IMR-90 (cell line): ENCODE results near the gene SYCE3.

ENCODE experiments used
- CEBPB ChIP-seq: IDR thresholded peaks from 2 replicates; pipeline ENCODE4 v1.6.1; 2012; ENCODE audit warnings: low read depth, low read length, improper control_type of control experiment
- CTCF ChIP-seq: conservative IDR thresholded peaks from 2 replicates; pipeline ENCODE4 v1.5.1; 2012; ENCODE audit warnings: mild to moderate bottlenecking, low read depth, low read length, improper control_type of control experiment
- FOS ChIP-seq: fragments of 150-350 bp; IDR thresholded peaks from 2 replicates; pipeline ENCODE4 v1.6.1; 2016; ENCODE audit warnings: low read depth, low read length
- MAFK ChIP-seq: IDR thresholded peaks from 2 replicates; pipeline ENCODE4 v1.6.1; 2012; ENCODE audit warnings: low read depth, low read length, improper control_type of control experiment
- MXI1 ChIP-seq: IDR thresholded peaks from 2 replicates; pipeline ENCODE4 v1.6.1; 2012; ENCODE audit warnings: low read depth, mild to moderate bottlenecking, low read length, moderate library complexity, borderline replicate concordance
- POLR2A ChIP-seq: IDR thresholded peaks from 2 replicates; pipeline ENCODE4 v1.6.1; 2012; ENCODE audit warnings: mild to moderate bottlenecking, low read depth, low read length
- RAD21 ChIP-seq: IDR thresholded peaks from 2 replicates; pipeline ENCODE4 v1.6.1; 2012; ENCODE audit warnings: low read length, improper control_type of control experiment
- RCOR1 ChIP-seq: IDR thresholded peaks from 2 replicates; pipeline ENCODE4 v1.6.1; 2012; ENCODE audit warnings: mild to moderate bottlenecking, low read length, improper control_type of control experiment; ENCODE audit not compliant: insufficient replicate concordance
- TF ChIP-seq, protein P1 (sequence below): fragments of 150-350 bp; IDR thresholded peaks from 2 replicates; pipeline ENCODE4 v1.6.1; 2017; ENCODE audit warnings: mild to moderate bottlenecking, antibody characterized with exemption, low read length, low read depth

DNA sequence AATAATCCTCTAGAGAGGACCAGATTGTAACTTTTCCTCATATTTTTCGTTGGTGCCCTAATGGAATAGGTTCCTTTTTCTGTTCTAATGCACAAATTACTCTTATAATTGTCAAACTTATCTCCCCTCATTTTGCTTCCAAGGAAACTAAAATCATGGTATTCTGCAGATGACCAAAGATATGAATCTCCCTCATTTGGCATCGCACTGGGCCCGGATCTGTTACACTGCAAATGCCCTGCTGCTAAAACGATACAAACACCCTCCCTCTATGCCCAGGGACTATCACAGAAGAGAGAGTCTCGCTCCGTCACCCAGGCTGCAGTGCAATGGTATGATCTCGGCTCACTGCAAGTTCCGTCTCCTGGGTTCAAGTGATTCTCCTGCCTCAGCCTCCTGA lies 9.4 kb downstream of the SYCE3 start:
- TF ChIP-seq POLR2A: no peak
- TF ChIP-seq, protein P1, sequence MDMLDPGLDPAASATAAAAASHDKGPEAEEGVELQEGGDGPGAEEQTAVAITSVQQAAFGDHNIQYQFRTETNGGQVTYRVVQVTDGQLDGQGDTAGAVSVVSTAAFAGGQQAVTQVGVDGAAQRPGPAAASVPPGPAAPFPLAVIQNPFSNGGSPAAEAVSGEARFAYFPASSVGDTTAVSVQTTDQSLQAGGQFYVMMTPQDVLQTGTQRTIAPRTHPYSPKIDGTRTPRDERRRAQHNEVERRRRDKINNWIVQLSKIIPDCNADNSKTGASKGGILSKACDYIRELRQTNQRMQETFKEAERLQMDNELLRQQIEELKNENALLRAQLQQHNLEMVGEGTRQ: no peak
- no peak for TF ChIP-seq CTCF
- no peak for TF ChIP-seq CEBPB
- TF ChIP-seq MXI1: no peak
- TF ChIP-seq FOS: no peak
- no peak for TF ChIP-seq RCOR1
- no peak for TF ChIP-seq MAFK
- no peak for TF ChIP-seq RAD21
